Astrocyte (in vitro differentiated cells and primary cell): Measurements from ENCODE around the gene SLC25A29. TPM values are rescaled to one million over a fixed set of nuclear protein-coding genes. Genes with fewer than 3 reads are reported as not detected.
"Not testable (repeated sequence)": the region's sequence is repeated elsewhere in the genome, so short reads cannot be mapped to it uniquely, and the experiment has no call there.

Source experiments
- DNase-seq: peaks from one replicate; pipeline ENCODE4 v3.0.0-alpha.2; 2010; ENCODE audit warnings: low read depth
- FAIRE-seq: peaks from 2 replicates; lab custom pipeline; 2011; peaks lifted over from hg19 to GRCh38; lab: Jason Lieb, UNC
- H2AFZ ChIP-seq: 2 replicates; pipeline ENCODE4 v1.6.0; 2012; ENCODE audit warnings: low read depth, low read length, inconsistent platforms
- H3K27ac ChIP-seq: 2 replicates; pipeline ENCODE4 v1.5.1; 2011; ENCODE audit warnings: low read depth, low read length, inconsistent platforms
- H3K27me3 ChIP-seq: 2 replicates; pipeline ENCODE4 v1.6.0; 2011; ENCODE audit warnings: low read length, inconsistent platforms; ENCODE audit not compliant: insufficient read depth
- H3K36me3 ChIP-seq: 2 replicates; pipeline ENCODE4 v1.5.1; 2011; ENCODE audit warnings: low read length, inconsistent platforms; ENCODE audit not compliant: insufficient read depth
- H3K4me1 ChIP-seq: 2 replicates; pipeline ENCODE4 v1.5.1; 2011; ENCODE audit warnings: low read length, inconsistent platforms; ENCODE audit not compliant: insufficient read depth
- H3K4me2 ChIP-seq: 2 replicates; pipeline ENCODE4 v1.6.0; 2012; ENCODE audit warnings: low read length, inconsistent platforms
- H3K4me3 ChIP-seq: 2 replicates; pipeline ENCODE4 v1.5.1; 2011; ENCODE audit warnings: low read depth, mild to moderate bottlenecking, low read length, inconsistent platforms; ENCODE audit not compliant: insufficient read depth
- H3K79me2 ChIP-seq: 2 replicates; pipeline ENCODE4 v1.6.0; 2012; ENCODE audit warnings: mild to moderate bottlenecking, low read length, inconsistent platforms; ENCODE audit not compliant: insufficient read depth
- H3K9ac ChIP-seq: 2 replicates; pipeline ENCODE4 v1.6.0; 2012; ENCODE audit warnings: mild to moderate bottlenecking, low read length, inconsistent platforms
- H3K9me3 ChIP-seq: 2 replicates; pipeline ENCODE4 v1.5.1; 2012; ENCODE audit warnings: low read depth, mild to moderate bottlenecking, low read length, inconsistent platforms; ENCODE audit not compliant: insufficient read depth
- H4K20me1 ChIP-seq: 2 replicates; pipeline ENCODE4 v1.6.0; 2012; ENCODE audit warnings: low read length, inconsistent platforms; ENCODE audit not compliant: insufficient read depth
- H3K27ac Mint-ChIP-seq: one replicate; pipeline ENCODE4 v1.8.0; 2021; ENCODE audit warnings: mild to moderate bottlenecking, mixed read lengths; ENCODE audit not compliant: unreplicated experiment
- H3K27me3 Mint-ChIP-seq: one replicate; pipeline ENCODE4 v1.8.0; 2021; ENCODE audit warnings: low read depth, mixed read lengths; ENCODE audit not compliant: unreplicated experiment
- H3K36me3 Mint-ChIP-seq: one replicate; pipeline ENCODE4 v1.8.0; 2021; ENCODE audit warnings: low read depth, mixed read lengths; ENCODE audit not compliant: unreplicated experiment
- H3K4me1 Mint-ChIP-seq: one replicate; pipeline ENCODE4 v1.8.0; 2021; ENCODE audit warnings: low read depth, mixed read lengths; ENCODE audit not compliant: unreplicated experiment
- H3K4me3 Mint-ChIP-seq: one replicate; pipeline ENCODE4 v1.8.0; 2021; ENCODE audit warnings: mild to moderate bottlenecking, moderate library complexity, mixed read lengths; ENCODE audit not compliant: unreplicated experiment
- H3K9me3 Mint-ChIP-seq: one replicate; pipeline ENCODE4 v1.8.0; 2021; ENCODE audit warnings: mild to moderate bottlenecking, mixed read lengths; ENCODE audit not compliant: unreplicated experiment
- EZH2 ChIP-seq: IDR thresholded peaks from 2 replicates; pipeline ENCODE4 v1.6.1; 2012; ENCODE audit warnings: mild to moderate bottlenecking, low read length, inconsistent platforms; ENCODE audit not compliant: insufficient read depth
- total RNA-seq: library from RNA; stranded (reverse); gene quantifications from 2 replicates; pipeline ENCODE4 v1.2.1, GENCODE V29; 2021
- TF ChIP-seq, protein P1 (sequence below): IDR thresholded peaks from 2 replicates; pipeline ENCODE4 v1.5.1; 2011; ENCODE audit warnings: low read depth, mild to moderate bottlenecking, inconsistent platforms, low read length, moderate library complexity; ENCODE audit not compliant: insufficient read depth

Gene SLC25A29
- total RNA-seq, 1 donor from 2014 or later, result 30.2 TPM

DNA sequence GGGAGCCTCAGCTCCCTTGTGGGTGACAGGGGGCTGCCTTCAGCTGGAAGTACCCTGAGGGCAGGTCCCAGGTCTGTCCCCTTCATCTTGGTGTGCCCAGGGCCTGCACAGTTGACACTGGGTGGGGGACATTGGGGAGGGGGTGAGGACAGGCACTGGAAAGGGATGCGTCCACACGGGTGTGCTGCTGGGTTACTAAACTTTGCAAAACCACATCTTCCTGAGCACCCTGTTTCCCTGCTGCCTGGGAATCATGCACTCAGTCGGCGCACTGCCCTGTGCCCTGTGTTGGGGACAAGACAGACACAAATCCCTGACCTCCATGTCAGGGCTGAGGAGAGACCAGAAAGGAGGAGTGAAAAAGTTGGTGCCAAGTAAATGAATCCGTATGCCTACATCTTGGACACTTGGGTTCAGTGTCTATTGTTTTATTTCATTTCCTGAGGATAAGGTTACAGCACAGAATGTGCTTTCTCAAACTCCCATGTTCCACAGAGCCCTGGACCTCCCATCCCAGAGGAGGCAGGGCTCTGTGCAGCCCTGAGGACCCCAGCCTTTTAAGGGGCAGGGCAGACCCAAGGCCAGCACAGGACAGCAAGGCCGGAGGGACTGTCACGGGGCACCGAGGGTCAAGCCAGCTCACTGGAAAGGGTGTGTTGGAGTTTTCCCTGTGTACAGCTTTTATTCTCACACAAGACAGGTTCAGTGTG, 2.9 kb upstream of the SLC25A29 start:
- no peak overlapping the region for H2AFZ ChIP-seq
- DNase-seq (no peak), FAIRE-seq (no peak)
- H3K36me3 Mint-ChIP-seq, result no peaks in the 10 kb centered on the region
- H3K27ac ChIP-seq, result no peak overlapping the region
- H3K9me3 ChIP-seq, result no peaks in the 10 kb centered on the region
- H3K4me1 Mint-ChIP-seq, result peaks cover 3% of the 10 kb centered on the region
- no peak overlapping the region for H3K4me3 ChIP-seq
- peaks cover 18% of the 10 kb centered on the region for H3K4me1 ChIP-seq
- no peak for TF ChIP-seq EZH2
- TF ChIP-seq, protein P1, sequence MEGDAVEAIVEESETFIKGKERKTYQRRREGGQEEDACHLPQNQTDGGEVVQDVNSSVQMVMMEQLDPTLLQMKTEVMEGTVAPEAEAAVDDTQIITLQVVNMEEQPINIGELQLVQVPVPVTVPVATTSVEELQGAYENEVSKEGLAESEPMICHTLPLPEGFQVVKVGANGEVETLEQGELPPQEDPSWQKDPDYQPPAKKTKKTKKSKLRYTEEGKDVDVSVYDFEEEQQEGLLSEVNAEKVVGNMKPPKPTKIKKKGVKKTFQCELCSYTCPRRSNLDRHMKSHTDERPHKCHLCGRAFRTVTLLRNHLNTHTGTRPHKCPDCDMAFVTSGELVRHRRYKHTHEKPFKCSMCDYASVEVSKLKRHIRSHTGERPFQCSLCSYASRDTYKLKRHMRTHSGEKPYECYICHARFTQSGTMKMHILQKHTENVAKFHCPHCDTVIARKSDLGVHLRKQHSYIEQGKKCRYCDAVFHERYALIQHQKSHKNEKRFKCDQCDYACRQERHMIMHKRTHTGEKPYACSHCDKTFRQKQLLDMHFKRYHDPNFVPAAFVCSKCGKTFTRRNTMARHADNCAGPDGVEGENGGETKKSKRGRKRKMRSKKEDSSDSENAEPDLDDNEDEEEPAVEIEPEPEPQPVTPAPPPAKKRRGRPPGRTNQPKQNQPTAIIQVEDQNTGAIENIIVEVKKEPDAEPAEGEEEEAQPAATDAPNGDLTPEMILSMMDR, result no peak
- peaks cover 14% of the 10 kb centered on the region for H3K79me2 ChIP-seq
- H3K36me3 ChIP-seq, result no peaks in the 10 kb centered on the region
- H4K20me1 ChIP-seq, result peaks cover 19% of the 10 kb centered on the region
- H3K4me3 Mint-ChIP-seq, result no peak overlapping the region
- H3K9me3 Mint-ChIP-seq, result no peaks in the 10 kb centered on the region
- no peak overlapping the region for H3K27ac Mint-ChIP-seq
- peaks cover 5% of the 10 kb centered on the region for H3K27me3 Mint-ChIP-seq
- H3K4me2 ChIP-seq, result no peak overlapping the region
- no peak overlapping the region for H3K9ac ChIP-seq
- H3K27me3 ChIP-seq, result no peaks in the 10 kb centered on the region

DNA sequence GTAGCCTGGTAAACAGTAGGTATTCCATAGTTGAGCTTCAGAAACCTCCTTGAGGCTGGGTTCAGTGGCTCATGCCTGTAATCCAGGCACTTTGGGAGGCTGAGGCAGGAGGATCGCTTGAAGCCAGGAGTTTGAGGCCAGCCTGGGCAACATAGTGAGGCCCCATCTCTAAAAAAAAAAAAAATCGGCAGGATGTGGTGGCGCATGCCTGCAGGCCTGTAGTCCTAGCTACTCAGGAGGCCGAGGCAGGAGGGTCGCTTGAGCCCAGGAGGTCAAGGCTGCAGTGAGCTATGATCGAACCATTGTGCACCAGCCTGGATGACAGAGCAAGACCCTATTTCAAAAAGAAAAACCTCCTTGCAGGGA, 2.2 kb upstream of the SLC25A29 start:
- not testable (repeated sequence) for H3K27me3 ChIP-seq, H3K27ac ChIP-seq, DNase-seq, H3K4me2 ChIP-seq, H3K9ac ChIP-seq, H2AFZ ChIP-seq, H3K36me3 Mint-ChIP-seq, H3K36me3 ChIP-seq, H3K4me3 ChIP-seq, FAIRE-seq, H3K4me1 Mint-ChIP-seq, H3K9me3 ChIP-seq, H3K27me3 Mint-ChIP-seq, H3K27ac Mint-ChIP-seq, H3K9me3 Mint-ChIP-seq
- H4K20me1 ChIP-seq, result peaks cover 26% of the 10 kb centered on the region
- peaks cover 22% of the 10 kb centered on the region for H3K79me2 ChIP-seq
- peaks cover 18% of the 10 kb centered on the region for H3K4me1 ChIP-seq
- H3K4me3 Mint-ChIP-seq, result peak overlapping the region; percentile 85

DNA sequence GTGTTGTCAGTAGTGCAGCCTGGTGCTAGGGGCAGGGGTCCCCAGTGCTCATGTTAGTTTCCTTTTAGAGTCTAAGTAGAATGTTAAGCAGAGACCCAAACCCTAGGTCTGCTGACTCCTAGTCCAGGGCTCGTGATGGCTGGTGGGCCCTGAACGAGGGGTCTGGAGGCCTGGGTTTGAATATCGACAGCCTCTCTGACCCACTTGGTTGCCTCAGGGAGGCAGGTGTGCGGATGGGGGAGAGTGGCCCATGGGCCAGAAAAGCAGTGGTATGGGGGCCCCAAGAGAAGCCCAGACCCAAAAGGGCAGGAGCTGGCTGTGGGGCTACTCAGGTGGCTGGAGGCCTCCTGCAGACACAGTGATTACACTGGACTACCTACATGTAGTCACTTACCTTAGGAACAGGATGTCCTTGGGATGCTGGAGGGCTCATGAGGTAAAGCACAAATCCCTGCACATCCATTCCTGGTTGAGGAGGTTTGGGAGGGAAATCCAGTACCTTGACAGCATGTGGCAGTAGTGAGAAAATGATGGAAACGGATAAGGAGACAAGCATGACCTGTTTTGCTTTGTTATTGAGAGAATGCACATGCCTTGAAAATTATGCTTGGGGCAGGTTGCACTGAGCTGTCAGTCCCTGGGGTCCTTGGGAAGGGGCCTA, 1.7 kb upstream of the SLC25A29 start:
- no peaks in the 10 kb centered on the region for H3K9me3 Mint-ChIP-seq
- no peak overlapping the region for H2AFZ ChIP-seq
- H3K36me3 ChIP-seq, result no peaks in the 10 kb centered on the region
- H3K4me3 Mint-ChIP-seq, result peak overlapping the region; percentile 85
- no peaks in the 10 kb centered on the region for H3K9me3 ChIP-seq
- DNase-seq (no peak), FAIRE-seq (no peak)
- peaks cover 18% of the 10 kb centered on the region for H3K4me1 ChIP-seq
- peak overlapping the region; percentile 86 for H3K9ac ChIP-seq
- H3K79me2 ChIP-seq, result peaks cover 24% of the 10 kb centered on the region
- no peak for TF ChIP-seq EZH2
- TF ChIP-seq, protein P1, result no peak
- no peak overlapping the region for H3K27ac ChIP-seq
- peaks cover 5% of the 10 kb centered on the region for H3K27me3 Mint-ChIP-seq
- peak overlapping the region; percentile 93 for H3K4me2 ChIP-seq
- no peaks in the 10 kb centered on the region for H3K36me3 Mint-ChIP-seq
- H3K27ac Mint-ChIP-seq, result no peak overlapping the region
- peaks cover 2% of the 10 kb centered on the region for H3K4me1 Mint-ChIP-seq
- H4K20me1 ChIP-seq, result peaks cover 32% of the 10 kb centered on the region
- no peaks in the 10 kb centered on the region for H3K27me3 ChIP-seq
- H3K4me3 ChIP-seq, result peak overlapping the region; percentile 78
